Measurements from ENCODE around the gene LRRFIP2. TPM values are rescaled to one million over a fixed set of nuclear protein-coding genes. Genes with fewer than 3 reads are reported as not detected.

Gene LRRFIP2
- total RNA-seq, 1 donor from 2014 or later = 62.4 TPM

- Histone ChIP-seq H3K4me1 (ENCODE audit: insufficient read depth, low read length) (no peaks in the 10 kb centered on the region), H3K79me2 (ENCODE audit: insufficient read depth, low read length) (peaks cover 46% of the 10 kb centered on the region), H3K27ac (ENCODE audit: low read depth, low read length) (no peak overlapping the region), H3K9me3 (ENCODE audit: insufficient read depth, low read depth, low read length) (no peaks in the 10 kb centered on the region), H3K4me2 (ENCODE audit: low read length) (no peak overlapping the region), H3K36me3 (ENCODE audit: insufficient read depth, low read length) (peaks cover 37% of the 10 kb centered on the region), H4K20me1 (ENCODE audit: insufficient read depth, low read length) (peaks cover 7% of the 10 kb centered on the region), H3K27me3 (ENCODE audit: insufficient read depth, low read length) (no peaks in the 10 kb centered on the region), H3K9ac (ENCODE audit: low read length) (no peak overlapping the region), H2AFZ (ENCODE audit: low read depth, low read length) (no peak overlapping the region), H3K4me3 (ENCODE audit: insufficient read depth, low read depth, low read length) (no peak overlapping the region)
- Mint-ChIP-seq H3K4me3 (ENCODE audit: unreplicated experiment) (no peak overlapping the region), H3K27me3 (ENCODE audit: low read depth, unreplicated experiment) (no peaks in the 10 kb centered on the region), H3K4me1 (ENCODE audit: low read depth, unreplicated experiment) (no peaks in the 10 kb centered on the region), H3K9me3 (ENCODE audit: unreplicated experiment) (no peaks in the 10 kb centered on the region), H3K36me3 (ENCODE audit: low read depth, unreplicated experiment) (peaks cover 23% of the 10 kb centered on the region), H3K27ac (ENCODE audit: unreplicated experiment) (no peak overlapping the region)
- TF ChIP-seq, protein P1, sequence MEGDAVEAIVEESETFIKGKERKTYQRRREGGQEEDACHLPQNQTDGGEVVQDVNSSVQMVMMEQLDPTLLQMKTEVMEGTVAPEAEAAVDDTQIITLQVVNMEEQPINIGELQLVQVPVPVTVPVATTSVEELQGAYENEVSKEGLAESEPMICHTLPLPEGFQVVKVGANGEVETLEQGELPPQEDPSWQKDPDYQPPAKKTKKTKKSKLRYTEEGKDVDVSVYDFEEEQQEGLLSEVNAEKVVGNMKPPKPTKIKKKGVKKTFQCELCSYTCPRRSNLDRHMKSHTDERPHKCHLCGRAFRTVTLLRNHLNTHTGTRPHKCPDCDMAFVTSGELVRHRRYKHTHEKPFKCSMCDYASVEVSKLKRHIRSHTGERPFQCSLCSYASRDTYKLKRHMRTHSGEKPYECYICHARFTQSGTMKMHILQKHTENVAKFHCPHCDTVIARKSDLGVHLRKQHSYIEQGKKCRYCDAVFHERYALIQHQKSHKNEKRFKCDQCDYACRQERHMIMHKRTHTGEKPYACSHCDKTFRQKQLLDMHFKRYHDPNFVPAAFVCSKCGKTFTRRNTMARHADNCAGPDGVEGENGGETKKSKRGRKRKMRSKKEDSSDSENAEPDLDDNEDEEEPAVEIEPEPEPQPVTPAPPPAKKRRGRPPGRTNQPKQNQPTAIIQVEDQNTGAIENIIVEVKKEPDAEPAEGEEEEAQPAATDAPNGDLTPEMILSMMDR (IDR thresholded peaks at IDR 0.05; ENCODE audit: insufficient read depth, low read depth, low read length) = no peak
- no peak for TF ChIP-seq EZH2 (IDR thresholded peaks at IDR 0.05; ENCODE audit: insufficient read depth, low read length)
- FAIRE-seq (no peak), DNase-seq (ENCODE audit: low read depth) (no peak)
These were observed 29.6 kb downstream of the LRRFIP2 start for GRCh38 chr3:37144806-37145205.

DNA sequence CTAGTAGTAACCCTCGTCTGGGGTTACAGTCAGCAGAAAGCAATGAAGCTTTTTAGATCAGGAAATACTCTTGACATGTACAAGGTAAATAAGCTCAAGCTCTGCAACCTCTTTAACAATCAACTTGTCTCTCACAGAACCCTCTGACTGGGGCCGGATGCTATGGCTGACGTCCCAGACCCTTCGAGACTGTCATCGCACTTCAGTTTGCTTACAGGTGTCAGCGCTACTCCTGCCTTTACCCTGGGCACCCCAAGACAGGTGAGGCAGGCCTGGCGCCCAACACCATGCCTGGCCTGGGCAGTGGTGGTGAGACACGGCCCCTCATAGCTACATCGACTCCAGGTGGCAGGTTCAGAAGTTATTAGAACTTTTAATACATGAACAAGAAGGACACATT, 30.6 kb downstream of the LRRFIP2 start:
- TF ChIP-seq, protein P1 (IDR thresholded peaks at IDR 0.05; ENCODE audit: insufficient read depth, low read depth, low read length) = no peak
- TF ChIP-seq EZH2 (IDR thresholded peaks at IDR 0.05; ENCODE audit: insufficient read depth, low read length) = no peak
- Histone ChIP-seq H3K27me3 (ENCODE audit: insufficient read depth, low read length) (no peaks in the 10 kb centered on the region), H3K79me2 (ENCODE audit: insufficient read depth, low read length) (peaks cover 49% of the 10 kb centered on the region), H3K4me1 (ENCODE audit: insufficient read depth, low read length) (no peaks in the 10 kb centered on the region), H2AFZ (ENCODE audit: low read depth, low read length) (no peak overlapping the region), H3K4me2 (ENCODE audit: low read length) (no peak overlapping the region), H3K4me3 (ENCODE audit: insufficient read depth, low read depth, low read length) (no peak overlapping the region), H4K20me1 (ENCODE audit: insufficient read depth, low read length) (peaks cover 12% of the 10 kb centered on the region), H3K9me3 (ENCODE audit: insufficient read depth, low read depth, low read length) (no peaks in the 10 kb centered on the region), H3K36me3 (ENCODE audit: insufficient read depth, low read length) (peaks cover 34% of the 10 kb centered on the region), H3K9ac (ENCODE audit: low read length) (no peak overlapping the region), H3K27ac (ENCODE audit: low read depth, low read length) (no peak overlapping the region)
- no peak for DNase-seq (ENCODE audit: low read depth)
- FAIRE-seq = no peak
- Mint-ChIP-seq H3K4me1 (ENCODE audit: low read depth, unreplicated experiment) (no peaks in the 10 kb centered on the region), H3K9me3 (ENCODE audit: unreplicated experiment) (no peaks in the 10 kb centered on the region), H3K4me3 (ENCODE audit: unreplicated experiment) (no peak overlapping the region), H3K27ac (ENCODE audit: unreplicated experiment) (no peak overlapping the region), H3K27me3 (ENCODE audit: low read depth, unreplicated experiment) (no peaks in the 10 kb centered on the region), H3K36me3 (ENCODE audit: low read depth, unreplicated experiment) (peaks cover 23% of the 10 kb centered on the region)

- no peaks in the 10 kb centered on the region for H3K9me3 ChIP-seq (ENCODE audit: insufficient read depth, low read depth, low read length)
- peaks cover 54% of the 10 kb centered on the region for H3K79me2 ChIP-seq (ENCODE audit: insufficient read depth, low read length)
- no peak overlapping the region for H2AFZ ChIP-seq (ENCODE audit: low read depth, low read length)
- Mint-ChIP-seq H3K36me3 (ENCODE audit: low read depth, unreplicated experiment) (peaks cover 24% of the 10 kb centered on the region), H3K27ac (ENCODE audit: unreplicated experiment) (no peak overlapping the region), H3K4me1 (ENCODE audit: low read depth, unreplicated experiment) (no peaks in the 10 kb centered on the region), H3K4me3 (ENCODE audit: unreplicated experiment) (no peak overlapping the region), H3K27me3 (ENCODE audit: low read depth, unreplicated experiment) (no peaks in the 10 kb centered on the region), H3K9me3 (ENCODE audit: unreplicated experiment) (no peaks in the 10 kb centered on the region)
- DNase-seq (ENCODE audit: low read depth) = no peak
- no peak for TF ChIP-seq EZH2 (IDR thresholded peaks at IDR 0.05; ENCODE audit: insufficient read depth, low read length)
- TF ChIP-seq, protein P1 (IDR thresholded peaks at IDR 0.05; ENCODE audit: insufficient read depth, low read depth, low read length) = no peak
- no peak overlapping the region for H3K4me2 ChIP-seq (ENCODE audit: low read length)
- H3K27ac ChIP-seq (ENCODE audit: low read depth, low read length) = no peak overlapping the region
- no peak for FAIRE-seq
- no peaks in the 10 kb centered on the region for H3K27me3 ChIP-seq (ENCODE audit: insufficient read depth, low read length)
- no peaks in the 10 kb centered on the region for H3K4me1 ChIP-seq (ENCODE audit: insufficient read depth, low read length)
- H3K36me3 ChIP-seq (ENCODE audit: insufficient read depth, low read length) = peaks cover 23% of the 10 kb centered on the region
- no peak overlapping the region for H3K4me3 ChIP-seq (ENCODE audit: insufficient read depth, low read depth, low read length)
- H4K20me1 ChIP-seq (ENCODE audit: insufficient read depth, low read length) = peaks cover 24% of the 10 kb centered on the region
- H3K9ac ChIP-seq (ENCODE audit: low read length) = no peak overlapping the region
These were observed 32.7 kb downstream of the LRRFIP2 start for GRCh38 chr3:37141676-37142075.
